HG03103 (cell line): ENCODE measurements around the gene HACL1.

Source experiments
- ATAC-seq: cut with Tn5 transposase; IDR thresholded peaks from one replicate; pipeline ENCODE4 v1.9.1; 2021; ENCODE audit warnings: low read depth; ENCODE audit not compliant: unreplicated experiment

The HACL1 gene

DNA sequence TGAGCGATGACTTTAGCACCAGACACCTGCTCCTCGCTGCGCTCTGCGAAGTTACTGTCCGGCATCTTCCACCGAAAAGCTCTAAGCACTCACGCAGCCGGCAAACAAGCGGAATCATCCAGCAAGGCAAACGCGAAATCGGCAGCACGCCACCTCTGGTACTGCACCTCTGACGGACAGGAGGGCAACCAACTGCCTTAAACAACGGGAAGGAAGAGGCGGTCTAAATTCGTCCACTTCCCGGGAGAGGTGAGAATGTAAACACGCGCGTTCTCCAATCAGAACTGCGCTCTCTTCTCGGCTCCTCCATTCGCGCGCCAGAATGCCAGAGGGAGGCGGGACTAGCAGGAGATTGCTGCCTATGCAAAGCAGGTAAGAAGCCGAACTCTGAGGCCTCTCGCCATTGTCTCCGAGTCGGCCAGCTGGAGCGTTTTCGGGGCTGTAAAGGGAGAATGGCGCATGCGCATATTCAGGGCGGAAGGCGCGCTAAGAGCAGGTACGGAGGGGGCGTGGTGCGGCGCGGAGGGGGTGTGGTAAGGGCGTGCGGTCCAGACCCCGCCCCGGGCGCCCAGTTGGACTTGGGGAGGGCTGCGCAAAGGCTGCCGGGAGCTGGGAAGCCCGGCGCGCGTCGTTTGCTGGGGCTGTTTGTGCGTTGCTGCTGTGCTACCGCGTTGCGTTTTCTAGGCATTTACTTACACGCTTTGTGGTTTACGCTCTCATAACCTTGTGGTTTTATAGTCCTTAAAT is at the start of gene HACL1, which contains the start of gene BTD:
HACL1 (minus strand) TSS at position 171 of the 747 bp plus-strand sequence; CDS start at position 65, 106 bp downstream.
BTD (plus strand) TSS at position 347 of the 747 bp plus-strand sequence. CDS start 33,695 bp downstream, outside the sequence.
- ATAC-seq = peak; percentile 89

DNA sequence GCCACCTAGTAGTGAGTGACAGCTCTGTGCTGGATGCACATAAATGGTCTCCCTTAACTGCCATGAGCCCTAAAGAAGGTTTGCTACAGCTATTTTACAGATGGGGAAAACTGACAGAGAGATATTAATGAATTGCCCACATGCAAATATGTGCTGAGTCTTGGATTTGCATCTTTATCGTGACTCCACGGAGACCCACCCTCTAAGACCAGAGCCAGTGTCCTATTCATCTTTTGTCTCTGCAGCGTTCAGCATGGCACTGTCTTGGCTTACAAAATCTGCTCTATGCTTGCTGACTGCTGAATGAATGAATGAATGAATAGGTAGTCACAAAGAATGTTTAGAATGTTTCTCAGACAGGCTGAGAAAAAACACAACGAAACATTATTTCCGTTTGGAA is 48.5 kb upstream of the HACL1 start:
- no peak for ATAC-seq

DNA sequence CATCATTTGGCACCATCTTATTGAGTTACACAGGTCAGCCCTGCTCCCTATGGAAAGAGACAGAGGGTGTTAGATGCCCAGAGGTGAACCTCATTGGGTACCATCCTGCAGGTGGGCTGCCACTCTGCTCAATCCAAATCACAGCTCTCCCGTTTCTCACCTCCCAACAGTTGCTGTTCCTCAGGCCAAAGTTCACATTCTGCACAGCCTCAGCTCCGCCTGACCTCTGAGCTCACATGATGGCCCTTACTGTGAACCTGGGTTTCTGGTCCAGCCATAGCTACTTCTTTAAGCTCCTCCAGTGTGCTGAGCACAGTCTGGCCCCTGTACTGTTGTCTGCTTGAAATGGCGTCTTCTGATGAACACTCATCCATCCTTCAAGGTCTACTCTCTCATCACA is 48.0 kb upstream of the HACL1 start:
- ATAC-seq = no peak

DNA sequence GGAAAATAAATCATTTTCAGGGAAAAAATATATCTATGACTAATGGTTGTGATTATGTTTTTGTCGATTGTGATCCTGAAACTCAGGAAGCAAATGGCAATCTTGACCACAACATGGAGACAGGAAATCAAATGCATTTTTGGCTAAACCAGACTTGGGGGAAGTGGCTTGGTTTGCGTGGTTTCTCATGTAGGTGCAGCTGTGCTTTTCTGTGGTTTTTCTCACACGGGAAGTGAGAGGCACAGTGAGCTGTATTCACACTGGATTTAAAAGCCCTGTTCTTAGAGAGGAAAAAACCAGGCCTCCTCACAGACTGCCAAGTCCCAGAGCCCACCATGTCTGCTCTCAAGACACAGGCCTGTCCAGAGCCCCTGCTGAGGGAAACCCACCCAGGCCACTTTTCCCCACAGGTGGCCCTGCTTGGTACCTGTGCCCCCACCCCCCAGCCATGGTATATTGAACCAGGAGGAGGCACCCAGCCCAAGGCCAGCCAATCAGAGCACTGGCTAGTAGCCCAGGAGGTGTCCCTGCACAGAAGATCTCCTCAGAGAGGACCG is 46.3 kb upstream of the HACL1 start:
- ATAC-seq = peak; percentile 93

DNA sequence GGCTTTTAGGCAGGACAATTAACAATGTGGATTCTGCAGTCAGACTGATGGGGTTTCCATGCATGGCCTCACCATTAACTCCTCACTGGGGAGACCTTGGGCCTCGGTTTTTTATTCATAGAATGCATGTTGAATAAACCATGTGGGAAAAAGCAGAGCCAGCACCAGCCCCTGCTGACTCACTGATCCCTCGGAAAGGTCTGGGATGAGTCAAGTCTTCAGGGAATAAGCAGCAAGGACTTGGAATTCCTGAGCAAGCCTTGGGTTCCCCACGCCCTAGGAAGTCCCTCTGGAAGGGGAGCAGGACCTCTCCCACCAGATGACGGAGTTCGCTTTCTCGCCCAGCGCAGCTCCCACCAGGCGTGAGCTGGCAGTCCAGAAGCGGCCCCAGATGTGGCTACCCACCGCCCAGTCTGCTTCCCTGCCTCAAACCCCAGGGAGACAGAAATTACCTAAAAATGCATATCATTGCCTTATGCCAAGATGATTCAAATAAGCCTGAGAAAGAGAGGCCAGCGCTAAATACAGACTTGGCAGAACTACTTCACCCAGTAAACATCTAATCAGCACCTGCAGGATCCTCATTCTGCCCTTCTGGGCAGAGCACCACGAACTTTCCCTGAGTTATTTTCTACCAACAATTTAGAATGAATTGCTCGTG is 45.6 kb upstream of the HACL1 start:
- ATAC-seq = peak; percentile 4

DNA sequence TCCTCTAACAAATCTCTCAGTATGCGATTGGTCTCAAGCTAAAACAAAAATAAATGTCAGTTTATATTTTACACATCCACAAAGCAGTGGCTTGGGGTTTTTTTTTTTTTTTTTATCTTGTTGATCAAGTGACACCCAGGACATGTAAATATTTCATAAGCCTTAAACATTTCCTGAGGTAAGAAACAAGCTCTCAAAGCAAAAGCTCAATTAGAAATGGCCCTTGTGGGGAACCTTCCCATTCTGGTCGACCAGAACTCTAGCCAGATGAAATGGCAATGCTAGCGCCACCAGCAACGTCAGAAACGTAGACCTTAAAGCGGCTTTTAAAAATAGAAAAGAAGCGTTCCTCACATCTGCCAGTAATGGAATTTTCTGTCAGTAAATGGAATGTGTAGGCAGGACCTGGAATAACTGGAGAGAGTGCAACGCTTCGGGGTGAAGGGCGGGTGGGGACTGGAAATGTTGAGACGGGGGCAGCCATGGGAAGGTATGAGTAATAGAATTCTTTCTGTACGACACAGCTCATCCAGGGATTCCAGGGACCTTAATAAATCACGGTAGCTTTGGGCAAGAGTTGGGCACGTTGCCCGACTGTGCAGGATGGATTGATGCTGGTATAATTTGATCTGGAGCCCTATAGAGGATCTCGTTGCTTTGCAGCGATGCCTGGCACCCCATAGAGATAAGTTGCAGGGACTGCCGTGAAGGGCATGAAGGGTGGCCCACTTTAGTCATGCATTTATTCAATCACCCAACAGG is 44.6 kb upstream of the HACL1 start:
- no peak for ATAC-seq

DNA sequence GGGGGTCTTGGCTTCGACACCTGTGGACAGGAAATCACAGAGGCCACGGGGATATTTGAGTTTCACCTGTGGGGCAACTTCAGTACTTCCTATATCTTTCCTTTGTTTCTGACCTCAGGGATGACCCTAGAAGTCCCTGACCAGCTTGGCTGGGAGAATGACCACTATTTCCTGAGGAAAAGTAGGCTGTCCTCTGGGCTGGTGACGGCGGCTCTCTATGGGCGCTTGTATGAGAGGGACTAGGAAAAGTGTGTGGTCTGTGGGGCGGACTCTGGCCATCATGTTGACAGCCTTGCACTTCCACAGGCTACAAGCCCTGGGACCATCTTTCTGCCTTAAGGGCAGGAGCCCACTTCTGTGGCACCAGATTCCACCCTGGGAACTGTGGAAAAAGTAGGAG is 43.9 kb upstream of the HACL1 start:
- no peak for ATAC-seq

DNA sequence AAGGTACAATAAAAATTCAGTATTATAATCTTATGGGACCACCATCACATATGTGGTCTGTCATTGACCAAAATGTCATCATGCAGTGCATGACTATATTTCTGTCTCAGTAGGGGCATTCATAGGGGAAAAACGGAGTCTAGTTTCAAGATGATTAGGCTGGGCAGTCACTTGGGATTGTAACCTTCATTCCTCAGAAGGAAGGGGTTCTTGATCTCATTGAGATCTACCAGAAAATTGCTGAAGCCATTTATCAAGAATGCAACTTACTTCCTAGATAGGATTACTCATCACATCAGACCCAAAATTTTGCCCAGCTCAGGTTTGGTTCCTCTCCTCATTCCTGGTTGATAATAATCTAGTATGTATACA is 37.5 kb upstream of the HACL1 start:
- ATAC-seq = no peak

DNA sequence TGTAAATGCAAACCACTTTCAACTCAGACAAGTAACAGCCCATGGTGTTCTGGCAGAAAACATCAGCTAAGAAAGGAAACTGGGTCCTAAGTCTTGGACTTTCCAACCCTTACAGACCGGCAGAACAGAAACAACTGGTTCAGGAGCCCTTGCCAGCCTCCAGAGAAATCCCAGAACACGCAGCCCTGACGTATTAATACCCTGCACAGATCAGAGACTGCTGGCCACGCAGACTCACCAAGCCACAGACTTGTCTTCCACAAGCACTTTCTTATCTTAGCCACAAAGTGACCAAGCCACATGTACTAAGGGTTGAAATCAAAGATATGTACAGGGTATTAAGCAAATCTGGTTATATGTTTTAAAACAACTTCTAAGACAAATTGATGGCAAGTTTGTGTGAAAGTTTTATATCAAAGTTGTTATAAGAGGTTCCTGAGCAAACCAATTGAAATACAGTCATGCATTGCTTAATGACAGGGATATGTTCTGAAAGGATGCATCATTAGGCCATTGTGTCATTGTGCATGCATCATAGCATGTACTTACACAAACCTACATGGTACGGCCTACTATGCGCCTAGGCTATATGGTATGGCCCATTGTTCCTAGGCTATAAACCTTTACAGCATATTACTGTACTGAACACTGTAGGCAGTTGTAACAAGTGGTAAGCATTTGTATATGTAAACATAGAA is 37.0 kb upstream of the HACL1 start:
- no peak for ATAC-seq

DNA sequence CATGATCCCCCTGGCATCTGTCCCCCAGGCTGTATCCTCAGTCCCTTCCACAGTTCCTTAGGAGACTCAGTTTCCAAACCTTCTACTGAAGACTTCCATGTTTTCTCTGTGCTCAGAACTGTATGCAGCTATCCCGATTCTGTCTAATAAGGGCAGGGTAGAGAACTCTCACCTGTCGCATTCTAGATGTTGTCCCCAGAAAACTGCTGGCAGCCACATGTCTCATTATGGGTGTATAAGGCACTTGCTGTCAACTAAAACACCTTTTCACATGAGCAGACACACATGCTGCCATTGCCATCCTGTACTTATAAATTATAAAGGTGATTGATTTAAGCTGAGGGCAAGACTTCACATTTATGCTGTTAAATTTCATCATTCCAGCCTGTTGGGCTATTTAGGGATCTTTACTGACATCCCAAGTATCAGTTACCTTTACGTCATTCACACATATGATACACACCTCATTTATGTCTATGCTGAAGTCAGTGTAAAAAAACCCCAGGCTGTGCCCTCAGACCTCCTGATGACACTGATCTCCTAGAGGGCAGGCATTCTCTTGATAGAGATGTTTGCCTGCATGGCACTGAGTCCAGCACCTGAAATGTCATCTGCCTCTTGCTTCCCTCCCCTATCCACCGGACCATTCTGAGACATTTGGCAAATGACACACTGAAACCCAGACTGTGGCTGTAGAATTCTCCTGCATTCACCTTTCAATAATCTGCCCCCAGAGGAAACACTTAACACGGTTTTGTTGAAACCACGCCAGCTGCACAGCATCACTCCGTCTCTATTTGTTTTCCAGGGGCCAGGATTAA is 36.0 kb upstream of the HACL1 start:
- peak; percentile 37 for ATAC-seq

DNA sequence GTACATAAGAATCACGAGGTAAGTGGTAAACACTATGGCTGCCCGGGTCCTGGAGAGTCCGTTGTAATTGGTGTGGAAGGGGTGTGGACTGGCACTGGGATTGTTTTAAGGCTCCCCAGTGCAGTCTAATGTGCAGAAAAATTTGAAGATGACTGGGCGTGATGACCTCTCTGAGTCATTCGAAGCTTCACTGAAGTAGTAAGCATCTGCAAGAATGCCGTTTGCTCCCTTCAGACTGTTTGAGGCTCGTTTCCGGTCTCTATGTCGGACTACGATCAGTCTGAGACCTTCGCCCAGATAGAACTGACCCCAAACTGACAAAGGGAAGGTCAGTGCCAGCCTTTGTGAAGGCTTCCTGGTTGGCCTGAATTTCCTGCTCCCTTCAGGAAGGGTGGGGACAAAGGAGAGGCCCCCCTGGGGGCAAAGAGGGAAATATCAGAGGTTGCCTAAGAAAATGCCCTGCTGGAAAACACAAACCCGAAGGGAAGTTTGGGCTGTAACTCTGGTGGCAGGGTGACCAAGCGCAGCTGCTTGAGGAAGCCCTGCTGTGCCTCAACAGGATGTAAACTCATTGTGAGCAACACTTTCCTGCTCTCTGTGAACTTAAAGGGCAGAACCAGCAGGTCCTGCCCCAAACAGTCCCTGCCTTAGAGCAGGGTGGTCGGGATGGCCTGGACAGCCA is 34.8 kb upstream of the HACL1 start:
- no peak for ATAC-seq

DNA sequence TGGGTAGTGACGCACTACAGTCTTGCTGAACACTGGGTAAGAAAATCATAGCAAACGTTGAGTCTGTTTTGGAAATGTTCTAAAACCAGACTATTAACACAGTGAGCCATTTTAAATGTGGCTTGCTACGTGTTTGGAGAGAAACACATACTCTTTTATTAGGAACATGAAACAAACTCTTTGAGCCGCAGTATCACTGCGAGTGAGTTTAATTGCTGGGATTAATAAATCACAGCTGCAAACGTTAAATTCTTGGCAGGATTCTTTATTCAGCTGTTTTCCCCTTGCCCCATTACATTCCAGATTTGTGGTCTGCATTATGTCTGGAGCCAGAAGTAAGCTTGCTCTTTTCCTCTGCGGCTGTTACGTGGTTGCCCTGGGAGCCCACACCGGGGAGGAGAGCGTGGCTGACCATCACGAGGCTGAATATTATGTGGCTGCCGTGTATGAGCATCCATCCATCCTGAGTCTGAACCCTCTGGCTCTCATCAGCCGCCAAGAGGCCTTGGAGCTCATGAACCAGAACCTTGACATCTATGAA is 33.8 kb upstream of the HACL1 start:
- no peak for ATAC-seq

DNA sequence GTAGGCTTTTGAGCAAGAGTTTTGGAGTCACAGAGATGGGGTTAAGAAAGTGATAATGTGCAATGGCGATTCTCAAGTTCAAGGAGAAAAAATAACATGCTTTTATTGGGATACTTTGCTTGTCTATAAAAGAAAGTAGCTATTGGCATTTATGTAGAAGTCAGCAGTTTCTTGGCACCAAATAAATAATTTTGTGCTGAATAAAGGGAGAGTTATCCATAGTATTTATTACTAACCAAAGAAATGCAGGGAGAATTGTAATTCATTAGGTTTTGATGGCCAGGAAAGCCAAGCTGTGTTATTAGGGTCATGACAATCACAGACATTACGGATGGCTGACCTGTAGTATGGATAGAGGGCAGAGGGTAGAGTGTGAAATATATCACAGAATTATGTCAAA is 33.3 kb upstream of the HACL1 start:
- no peak for ATAC-seq

DNA sequence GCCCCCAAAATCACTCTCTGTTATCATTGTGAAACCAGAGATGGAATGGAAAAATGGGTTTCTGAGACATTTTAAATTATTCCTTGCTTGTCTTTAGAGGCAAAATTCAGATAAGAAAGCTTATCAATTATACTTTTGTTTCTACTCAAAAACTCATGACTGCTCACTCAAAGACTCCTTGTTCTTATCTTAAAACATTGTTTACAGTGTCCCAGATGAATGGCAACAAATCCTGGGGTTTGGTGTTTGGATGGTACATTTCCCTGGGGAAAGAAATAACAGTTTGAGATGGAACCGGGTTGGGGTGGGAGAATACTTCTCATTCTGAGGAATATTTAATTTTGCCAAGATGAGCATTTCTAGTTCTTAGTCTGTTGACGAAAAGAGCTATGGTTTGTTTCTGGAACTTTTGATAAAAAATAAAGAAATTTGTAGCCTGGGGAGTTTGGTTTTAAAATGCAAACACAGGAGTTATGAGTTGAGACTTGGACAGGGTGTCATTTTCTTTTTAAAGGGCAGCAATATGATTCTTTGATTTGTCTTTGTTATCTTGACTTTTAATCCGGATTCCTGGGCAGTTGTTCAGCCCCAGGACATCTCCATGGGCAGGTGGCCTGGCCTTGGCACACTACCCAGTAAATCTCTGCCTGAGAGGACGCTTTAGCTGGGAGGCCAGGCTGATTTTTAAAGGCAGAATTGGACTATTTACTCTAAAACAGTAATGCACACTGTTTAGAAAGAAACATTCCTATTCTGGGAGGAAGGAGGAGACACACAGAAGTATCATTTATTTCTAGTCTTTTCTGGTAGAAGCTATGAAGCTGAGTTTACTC is 32.6 kb upstream of the HACL1 start:
- no peak for ATAC-seq

DNA sequence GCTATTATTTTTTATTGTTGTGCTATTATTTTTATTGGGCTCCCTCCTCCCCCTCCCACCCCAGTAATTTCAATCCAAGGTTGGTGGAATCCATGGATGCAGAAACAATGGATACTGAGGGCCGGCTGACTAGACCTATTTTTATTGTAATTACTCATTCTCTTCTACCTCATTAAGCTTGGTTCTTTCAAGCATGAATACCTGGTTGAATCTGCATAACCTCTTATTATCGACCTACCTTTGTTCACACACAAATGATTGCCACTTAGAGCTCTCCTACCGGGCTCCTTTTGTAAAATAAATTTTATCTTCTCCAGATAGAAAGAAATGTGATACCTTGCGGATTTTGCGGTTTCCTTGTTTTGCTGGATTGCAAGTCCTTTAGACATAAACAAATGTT is 31.8 kb upstream of the HACL1 start:
- ATAC-seq = no peak

DNA sequence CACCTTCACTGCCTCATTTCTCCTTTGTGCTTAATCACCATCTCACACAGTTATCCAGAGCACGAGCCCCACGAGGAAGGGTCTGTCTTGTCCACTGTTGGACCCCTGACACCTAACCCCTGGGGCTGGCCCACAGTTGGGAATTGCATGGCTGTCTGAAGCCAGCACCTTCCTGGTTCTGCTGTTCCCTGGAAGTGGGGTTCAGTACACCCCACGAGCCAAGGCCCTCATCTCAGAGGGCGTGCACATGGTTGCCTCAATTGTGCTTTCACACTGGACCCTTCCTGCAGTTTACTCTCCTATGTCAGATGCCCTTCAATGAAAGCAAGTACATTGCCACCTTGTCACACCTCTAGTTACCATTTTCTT is 30.8 kb upstream of the HACL1 start:
- ATAC-seq = no peak

DNA sequence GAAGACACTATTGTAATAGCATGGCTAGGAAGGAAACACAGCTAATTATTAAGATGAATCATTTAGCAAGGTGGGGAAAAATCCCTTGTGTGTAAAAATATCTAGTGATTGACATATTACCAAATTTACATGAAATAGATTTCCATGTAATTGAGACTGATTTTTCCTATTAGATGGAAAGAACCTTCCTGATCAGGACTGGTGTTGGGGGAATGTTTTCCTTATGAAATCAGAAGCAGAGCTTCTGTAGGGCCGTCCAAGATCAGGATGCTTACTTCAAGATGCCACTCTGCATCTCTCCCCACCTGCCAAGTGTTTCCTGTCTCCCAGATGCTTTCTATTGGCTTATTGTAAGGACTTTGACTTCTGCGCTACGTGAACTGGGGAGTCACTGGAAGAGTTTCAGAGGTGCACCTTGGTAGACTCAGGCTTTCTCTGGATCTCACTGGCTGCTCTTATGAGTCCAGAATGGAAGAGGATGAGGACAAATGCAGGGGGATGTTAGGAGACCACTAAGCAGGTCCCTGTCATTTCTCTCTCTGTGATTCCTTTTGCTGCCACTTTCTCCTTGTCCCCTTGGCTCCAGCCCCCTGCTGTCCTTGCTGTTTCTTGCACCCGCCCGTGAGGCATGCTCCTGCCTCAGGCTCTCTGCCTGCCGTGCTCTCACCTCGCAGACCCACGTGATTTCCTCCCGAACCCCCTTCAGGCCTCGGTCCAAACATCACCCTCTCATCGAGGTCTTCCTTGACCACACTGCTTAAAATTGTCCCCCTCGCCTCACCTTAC is 30.2 kb upstream of the HACL1 start:
- ATAC-seq = no peak
